ENCODE results near the gene TOM1L2.
A peak's percentile ranks its signal among the peaks of the same experiment; 100 is the strongest.

TOM1L2 gene

GRCh38 chr17:17972126-17972951, at the start of gene TOM1L2, which contains the start of gene DRC3:
Gene TOM1L2, minus strand, starts transcription at chr17:17972400. Its CDS starts 87 bp downstream, at chr17:17972313.
Gene DRC3, plus strand, starts transcription at chr17:17972862. Its CDS starts 4,737 bp downstream, at chr17:17977599.
- no peak for TF ChIP-seq NFIC (IDR thresholded peaks at IDR 0.05)
- TF ChIP-seq TEAD4 (IDR thresholded peaks at IDR 0.05), result peak; percentile 35; the same call in 1 of the 2 replicates
- TF ChIP-seq CREB1 (IDR thresholded peaks at IDR 0.05; ENCODE audit: low read depth), result peak; percentile 59; the same call in 1 of the 2 replicates
- no peak for TF ChIP-seq TCF12 (IDR thresholded peaks at IDR 0.05; ENCODE audit: low read depth)
- peak; percentile 96 for TF ChIP-seq USF1 (IDR thresholded peaks at IDR 0.05)
- peak; percentile 82; the same call in 1 of the 2 replicates for TF ChIP-seq TAF1 (IDR thresholded peaks at IDR 0.05; ENCODE audit: low read depth)
- TF ChIP-seq REST (IDR thresholded peaks at IDR 0.05; ENCODE audit: low read depth), result no peak
- peak; percentile 22; the same call in 1 of the 2 replicates for TF ChIP-seq MAX (IDR thresholded peaks at IDR 0.05)
- no peak; the same call in 1 of the 2 replicates for TF ChIP-seq FOXM1 (IDR thresholded peaks at IDR 0.05; ENCODE audit: borderline replicate concordance, low read depth)
- no peak for TF ChIP-seq CEBPB (IDR thresholded peaks at IDR 0.05)
- 0 out of 2 replicates have a peak, but pooled peaks have one; percentile 1 for TF ChIP-seq EGR1 (IDR thresholded peaks at IDR 0.05)
- peak; percentile 32; the same call in 1 of the 2 replicates for TF ChIP-seq YY1 (IDR thresholded peaks at IDR 0.05; ENCODE audit: low read depth)
- TF ChIP-seq EP300 (IDR thresholded peaks at IDR 0.05; ENCODE audit: borderline replicate concordance), result no peak
- no peak for TF ChIP-seq ZBTB7A (IDR thresholded peaks at IDR 0.05; ENCODE audit: low read depth)
- no peak for TF ChIP-seq RAD21 (IDR thresholded peaks at IDR 0.05; ENCODE audit: low read depth)

GRCh38 chr17:18021372-18021771, 49.2 kb upstream of the TOM1L2 start:
- TF ChIP-seq USF1 (IDR thresholded peaks at IDR 0.05), result peak; percentile 82
- no peak for TF ChIP-seq TCF12 (IDR thresholded peaks at IDR 0.05; ENCODE audit: low read depth)

- TF ChIP-seq CREB1 (IDR thresholded peaks at IDR 0.05; ENCODE audit: low read depth) (no peak), USF1 (IDR thresholded peaks at IDR 0.05) (no peak), CEBPB (IDR thresholded peaks at IDR 0.05) (no peak), REST (IDR thresholded peaks at IDR 0.05; ENCODE audit: low read depth) (no peak), TAF1 (IDR thresholded peaks at IDR 0.05; ENCODE audit: low read depth) (no peak), FOXM1 (IDR thresholded peaks at IDR 0.05; ENCODE audit: borderline replicate concordance, low read depth) (no peak), RAD21 (IDR thresholded peaks at IDR 0.05; ENCODE audit: low read depth) (no peak), TCF12 (IDR thresholded peaks at IDR 0.05; ENCODE audit: low read depth) (no peak), NFIC (IDR thresholded peaks at IDR 0.05) (no peak), TEAD4 (IDR thresholded peaks at IDR 0.05) (no peak), YY1 (IDR thresholded peaks at IDR 0.05; ENCODE audit: low read depth) (no peak)
Measured at GRCh38 chr17:18020971-18021370, 48.8 kb upstream of the TOM1L2 start.

- TF ChIP-seq EP300 (IDR thresholded peaks at IDR 0.05; ENCODE audit: borderline replicate concordance) (no peak), CREB1 (IDR thresholded peaks at IDR 0.05; ENCODE audit: low read depth) (no peak), MAX (IDR thresholded peaks at IDR 0.05) (no peak), CEBPB (IDR thresholded peaks at IDR 0.05) (no peak), REST (IDR thresholded peaks at IDR 0.05; ENCODE audit: low read depth) (no peak), YY1 (IDR thresholded peaks at IDR 0.05; ENCODE audit: low read depth) (no peak), USF1 (IDR thresholded peaks at IDR 0.05) (no peak), FOXM1 (IDR thresholded peaks at IDR 0.05; ENCODE audit: borderline replicate concordance, low read depth) (no peak), TAF1 (IDR thresholded peaks at IDR 0.05; ENCODE audit: low read depth) (no peak), TCF12 (IDR thresholded peaks at IDR 0.05; ENCODE audit: low read depth) (no peak), EGR1 (IDR thresholded peaks at IDR 0.05) (no peak), NFIC (IDR thresholded peaks at IDR 0.05) (no peak), RAD21 (IDR thresholded peaks at IDR 0.05; ENCODE audit: low read depth) (no peak), TEAD4 (IDR thresholded peaks at IDR 0.05) (no peak)
Measured at GRCh38 chr17:18019838-18020154, 47.6 kb upstream of the TOM1L2 start.

Data from Ishikawa (cell line).